ENCODE results near the gene WDFY4.
A peak's percentile ranks its signal among the peaks of the same experiment; 100 is the strongest.

Gene WDFY4

DNA sequence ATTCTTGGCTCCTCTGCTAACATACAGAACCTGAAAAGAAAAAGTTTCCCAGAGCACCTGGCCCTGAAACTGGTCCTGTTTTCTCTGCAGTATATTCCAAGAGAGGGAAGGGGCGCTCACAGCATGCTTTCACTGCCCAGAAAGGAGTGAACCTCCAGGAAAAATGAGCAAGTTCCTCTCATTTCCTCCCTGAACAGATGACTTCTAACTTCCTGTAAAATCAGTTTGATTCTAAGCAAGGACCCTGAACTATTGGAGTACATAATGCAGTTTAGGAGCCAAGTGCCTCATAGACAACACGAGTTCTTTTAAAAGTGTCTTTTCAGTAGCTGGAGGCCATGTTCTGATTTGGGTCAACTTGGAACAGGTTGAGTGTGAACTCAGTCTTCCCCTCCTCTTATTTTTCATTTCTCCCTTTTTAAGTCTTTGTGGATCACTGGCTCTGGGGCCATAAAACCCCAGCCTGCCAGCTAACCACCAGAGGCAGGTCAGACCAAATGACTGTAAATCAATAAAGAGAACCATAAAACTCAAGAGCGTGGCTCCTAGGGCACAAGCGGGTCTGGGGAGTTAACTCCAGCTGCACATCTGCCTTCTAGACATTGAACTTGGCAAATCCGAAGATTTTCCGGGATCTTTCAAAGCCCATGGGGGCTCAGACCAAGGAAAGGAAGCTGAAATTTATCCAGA lies 260.9 kb downstream of the WDFY4 start:
- ATAC-seq (no peak), DNase-seq (ENCODE audit: low spot score in 2 of 2) (no peak)
- peak overlapping the region; percentile 34 for H3K27ac Mint-ChIP-seq
- H3K36me3 Mint-ChIP-seq = no peaks in the 10 kb centered on the region
- no peaks in the 10 kb centered on the region for H3K4me1 Mint-ChIP-seq
- no peaks in the 10 kb centered on the region for H3K9me3 Mint-ChIP-seq
- H3K4me3 Mint-ChIP-seq = no peak overlapping the region

DNA sequence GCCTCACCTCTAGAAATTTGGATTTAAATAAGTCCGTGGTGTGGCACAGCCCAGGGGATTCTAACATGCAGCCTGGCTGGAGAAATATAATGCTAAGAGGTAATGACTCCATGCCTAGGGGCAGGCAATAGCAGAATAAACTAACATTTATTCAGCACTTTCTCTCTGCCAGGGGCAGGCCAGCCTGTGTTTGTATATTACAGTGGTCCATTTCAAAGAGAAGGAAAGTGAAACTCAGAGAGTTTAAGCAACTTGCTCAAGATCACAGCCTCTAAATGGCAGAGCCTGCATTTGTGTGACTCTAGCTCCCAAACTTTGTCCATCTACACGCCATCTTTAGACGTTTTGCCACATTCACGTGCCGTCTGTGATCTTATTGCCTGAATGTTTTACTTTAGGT lies 261.7 kb downstream of the WDFY4 start:
- H3K4me3 Mint-ChIP-seq = no peak overlapping the region
- ATAC-seq = no peak
- H3K4me1 Mint-ChIP-seq = no peaks in the 10 kb centered on the region
- DNase-seq (ENCODE audit: low spot score in 2 of 2) = no peak
- no peaks in the 10 kb centered on the region for H3K36me3 Mint-ChIP-seq
- H3K9me3 Mint-ChIP-seq = no peaks in the 10 kb centered on the region
- H3K27ac Mint-ChIP-seq = no peak overlapping the region

DNA sequence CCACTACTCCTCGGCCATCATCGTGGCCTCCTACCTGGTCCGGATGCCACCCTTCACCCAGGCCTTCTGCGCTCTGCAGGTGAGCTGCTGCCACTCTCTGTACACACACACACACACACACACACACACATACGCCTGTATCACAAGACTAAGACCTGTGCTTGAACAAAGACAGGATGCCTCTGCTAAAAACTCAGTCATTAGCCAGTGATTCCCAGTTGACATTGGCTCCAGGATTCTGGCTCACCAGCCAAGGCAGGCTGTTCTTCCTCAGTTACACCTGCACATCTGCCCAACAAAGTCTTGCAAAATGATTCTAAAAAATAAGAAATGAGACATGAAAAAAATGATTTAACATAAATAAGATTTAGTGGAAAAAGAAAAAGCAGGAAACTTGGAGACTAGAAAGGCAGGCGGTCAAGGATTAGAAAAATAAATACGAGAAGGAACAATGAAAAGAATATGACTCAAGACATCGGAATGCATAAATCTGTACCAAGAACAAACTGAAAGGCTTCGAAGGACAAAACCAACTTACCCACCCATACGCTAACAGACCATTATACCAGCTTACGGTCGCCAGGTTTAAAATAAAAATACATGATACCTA lies 262.3 kb downstream of the WDFY4 start:
- Mint-ChIP-seq H3K4me1 (no peaks in the 10 kb centered on the region), H3K9me3 (no peaks in the 10 kb centered on the region), H3K27ac (no peak overlapping the region), H3K36me3 (no peaks in the 10 kb centered on the region), H3K4me3 (no peak overlapping the region)
- ATAC-seq = no peak
- DNase-seq (ENCODE audit: low spot score in 2 of 2) = no peak

DNA sequence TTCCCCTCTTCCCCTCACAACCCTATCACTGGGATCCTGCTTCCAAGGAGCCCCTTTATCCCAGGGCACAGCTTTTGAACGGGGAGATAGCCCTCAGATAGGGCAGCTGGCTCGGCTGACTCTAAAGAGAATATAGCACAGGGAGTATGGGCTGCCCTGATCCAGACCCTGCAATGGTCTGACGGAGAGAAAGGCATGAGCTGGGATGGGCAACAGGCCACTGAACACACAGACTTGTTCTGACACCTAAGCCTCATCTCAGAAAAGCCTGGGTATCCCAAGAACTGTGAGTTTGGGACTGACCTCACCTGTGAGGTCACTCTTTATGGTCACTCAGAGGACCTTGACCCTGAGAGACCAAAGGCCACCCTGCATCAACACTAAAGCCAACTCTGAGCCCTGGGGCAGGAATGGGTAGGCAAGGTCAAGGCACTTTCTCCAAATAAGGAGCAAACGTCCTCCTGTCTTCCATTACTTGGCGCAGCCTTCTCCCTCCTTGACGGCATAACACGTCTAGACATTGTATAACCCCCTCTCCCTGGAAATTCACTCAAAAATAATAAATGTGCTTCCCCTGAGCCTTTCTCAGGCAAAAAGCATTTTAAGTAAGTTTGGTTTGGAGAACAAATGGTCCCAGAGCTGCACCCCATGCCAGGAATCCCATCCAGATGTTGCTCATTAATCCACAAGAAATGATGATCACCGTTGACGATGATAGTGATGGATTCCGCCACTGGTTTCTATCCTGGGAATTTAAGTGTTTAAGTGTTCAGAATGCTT lies 263.2 kb downstream of the WDFY4 start:
- Mint-ChIP-seq H3K36me3 (no peaks in the 10 kb centered on the region), H3K4me3 (no peak overlapping the region), H3K9me3 (no peaks in the 10 kb centered on the region), H3K27ac (no peak overlapping the region), H3K4me1 (no peaks in the 10 kb centered on the region)
- no peak for DNase-seq (ENCODE audit: low spot score in 2 of 2)
- no peak for ATAC-seq

DNA sequence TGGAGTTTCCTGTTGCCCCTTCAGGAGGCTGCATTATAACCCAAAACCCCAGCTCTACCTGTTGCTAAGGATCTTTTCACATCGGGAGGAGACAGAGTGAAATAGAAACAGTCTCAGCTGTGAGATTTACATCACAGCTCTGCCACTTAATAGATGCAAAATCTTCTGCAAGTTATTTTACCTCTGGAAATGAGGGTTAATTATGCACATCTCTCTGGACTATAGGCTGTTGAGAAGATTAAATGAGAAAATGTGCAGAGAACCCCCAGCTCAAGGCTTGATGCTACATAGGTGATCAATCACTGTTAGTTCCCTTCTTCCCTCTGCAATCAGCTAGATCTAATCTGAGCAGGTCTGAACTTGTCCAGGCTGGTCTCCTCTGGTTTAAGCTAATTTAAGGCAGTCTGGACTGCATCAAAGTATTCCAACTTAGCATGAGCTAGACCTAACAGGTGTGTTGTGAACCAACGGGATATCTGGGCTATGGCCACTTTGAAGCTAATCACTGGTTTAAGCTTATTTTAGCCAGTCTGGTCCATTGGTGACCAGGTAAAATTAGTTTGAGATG lies 263.9 kb downstream of the WDFY4 start:
- no peak for DNase-seq (ENCODE audit: low spot score in 2 of 2)
- H3K9me3 Mint-ChIP-seq = no peaks in the 10 kb centered on the region

DNA sequence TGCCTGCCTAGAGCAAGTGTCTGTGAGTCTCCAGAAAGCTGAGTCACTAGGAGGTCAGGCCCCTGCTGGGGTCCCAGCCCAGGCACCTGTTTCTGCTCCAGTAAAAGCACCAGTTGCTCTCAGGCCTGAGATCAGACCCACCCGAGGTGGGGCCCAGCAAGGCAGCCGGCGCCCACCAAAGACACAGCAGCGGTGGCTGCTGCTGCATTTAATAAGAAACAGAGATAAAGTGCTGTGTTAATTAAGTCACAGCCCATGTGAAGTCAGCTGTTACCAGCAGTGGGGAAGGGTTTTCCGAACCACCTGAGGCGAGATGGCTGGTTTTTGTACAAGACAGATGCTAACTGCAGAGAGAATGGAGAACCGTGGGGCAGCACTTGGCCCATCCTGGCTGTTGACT lies 267.0 kb downstream of the WDFY4 start:
- Mint-ChIP-seq H3K4me3 (no peak overlapping the region), H3K4me1 (no peaks in the 10 kb centered on the region), H3K9me3 (no peaks in the 10 kb centered on the region), H3K36me3 (no peaks in the 10 kb centered on the region), H3K27ac (no peak overlapping the region)
- ATAC-seq (no peak), DNase-seq (ENCODE audit: low spot score in 2 of 2) (no peak)

More for the DNA sequence above, 263.9 kb downstream of the WDFY4 start:
- Mint-ChIP-seq H3K27ac (no peak overlapping the region), H3K4me3 (no peak overlapping the region), H3K4me1 (no peaks in the 10 kb centered on the region), H3K36me3 (no peaks in the 10 kb centered on the region)
- no peak for ATAC-seq

DNA sequence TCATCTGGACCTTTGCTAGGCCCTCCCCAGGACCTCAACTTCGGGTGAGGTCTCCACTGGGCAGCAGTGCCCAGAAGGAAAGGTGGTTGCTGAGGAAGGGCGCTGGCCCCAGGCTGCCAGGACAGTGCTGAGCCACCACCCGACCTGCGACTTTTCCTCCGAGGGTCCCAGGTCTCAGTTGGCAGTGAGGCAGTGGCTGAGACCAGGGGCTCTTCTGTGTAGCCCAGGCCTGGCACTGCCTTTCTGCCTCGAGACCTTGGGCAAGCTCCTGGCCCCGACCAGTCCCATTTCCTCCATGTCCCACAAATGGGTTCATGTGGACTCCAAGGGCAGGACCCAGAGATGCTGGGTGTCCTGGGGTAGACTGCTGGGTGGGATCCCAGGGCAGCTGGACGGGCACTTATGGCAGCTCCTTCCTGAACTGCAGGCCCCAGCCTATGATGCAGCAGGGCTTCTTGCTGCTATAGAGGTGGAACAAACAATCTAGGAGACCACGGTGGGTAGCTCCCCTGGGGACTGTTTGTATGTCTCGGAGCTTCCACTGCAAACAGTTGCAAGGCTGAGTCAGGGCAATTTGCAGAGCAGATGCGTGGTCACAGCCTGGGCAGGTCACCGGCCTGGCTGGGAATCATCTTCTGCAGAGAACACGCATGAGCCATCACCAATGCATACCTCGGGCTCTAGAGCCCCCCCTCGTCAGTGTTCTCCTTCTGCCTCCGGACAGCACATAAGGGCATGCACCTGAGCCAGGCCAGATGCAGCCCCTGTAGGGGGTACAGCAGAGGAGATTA lies 272.9 kb downstream of the WDFY4 start:
- no peak overlapping the region for H3K4me3 Mint-ChIP-seq
- H3K4me1 Mint-ChIP-seq = no peaks in the 10 kb centered on the region
- H3K27ac Mint-ChIP-seq = no peak overlapping the region
- DNase-seq (ENCODE audit: low spot score in 2 of 2) (no peak), ATAC-seq (no peak)
- H3K36me3 Mint-ChIP-seq = no peaks in the 10 kb centered on the region
- H3K9me3 Mint-ChIP-seq = no peaks in the 10 kb centered on the region

DNA sequence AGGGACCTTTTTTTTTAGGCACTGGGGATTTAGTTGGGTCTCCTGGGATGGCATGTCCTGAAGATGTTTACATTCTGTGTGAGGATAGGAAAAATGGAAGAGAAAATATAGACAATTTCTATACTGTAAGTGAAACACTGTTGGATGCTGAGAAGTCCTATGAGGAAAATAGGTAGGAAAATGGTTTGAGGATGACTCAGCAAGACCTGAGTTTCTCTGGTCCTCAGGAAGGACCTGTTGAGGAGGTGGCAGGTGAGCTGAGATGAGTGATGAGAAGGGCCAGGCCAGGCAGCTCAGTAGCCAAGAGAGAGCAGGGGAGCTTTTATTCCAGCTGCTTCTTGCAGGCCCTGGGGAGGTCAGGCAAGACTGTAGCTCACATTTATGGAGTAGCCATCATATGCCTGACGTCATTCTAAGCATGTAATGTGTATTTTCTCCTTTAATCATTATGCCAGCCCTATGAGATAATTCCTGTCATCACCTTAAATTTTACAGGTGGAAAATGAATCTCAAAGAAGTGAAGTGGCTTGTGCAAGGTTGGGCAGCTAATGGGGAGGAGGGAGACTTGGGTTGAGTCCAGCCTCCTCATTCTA lies 274.0 kb downstream of the WDFY4 start:
- no peaks in the 10 kb centered on the region for H3K9me3 Mint-ChIP-seq
- no peak overlapping the region for H3K27ac Mint-ChIP-seq
- H3K4me3 Mint-ChIP-seq = no peak overlapping the region
- no peaks in the 10 kb centered on the region for H3K4me1 Mint-ChIP-seq
- ATAC-seq (no peak), DNase-seq (ENCODE audit: low spot score in 2 of 2) (no peak)
- no peaks in the 10 kb centered on the region for H3K36me3 Mint-ChIP-seq

DNA sequence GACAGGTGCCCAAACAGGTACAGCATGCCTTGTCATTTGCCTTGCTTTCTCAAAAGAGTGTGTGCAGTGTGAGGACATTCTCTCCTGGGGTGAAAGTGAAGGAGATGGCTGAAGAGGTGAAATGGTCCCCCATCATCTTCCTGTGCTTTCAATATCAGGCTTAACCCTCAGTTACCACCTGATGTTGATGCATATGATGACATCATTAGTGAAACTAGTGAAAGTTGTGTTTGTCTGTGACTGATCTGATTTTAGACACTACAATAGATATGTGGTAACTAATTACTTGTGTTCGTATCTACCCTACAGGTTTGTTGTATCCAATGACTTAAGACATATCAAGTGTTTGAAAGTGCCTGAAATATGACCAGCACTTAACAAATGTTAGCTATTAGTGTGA lies 279.4 kb downstream of the WDFY4 start:
- no peak for DNase-seq (ENCODE audit: low spot score in 2 of 2)
- Mint-ChIP-seq H3K4me1 (no peaks in the 10 kb centered on the region), H3K36me3 (no peaks in the 10 kb centered on the region), H3K27ac (no peak overlapping the region), H3K4me3 (no peak overlapping the region), H3K9me3 (no peaks in the 10 kb centered on the region)
- ATAC-seq = no peak

DNA sequence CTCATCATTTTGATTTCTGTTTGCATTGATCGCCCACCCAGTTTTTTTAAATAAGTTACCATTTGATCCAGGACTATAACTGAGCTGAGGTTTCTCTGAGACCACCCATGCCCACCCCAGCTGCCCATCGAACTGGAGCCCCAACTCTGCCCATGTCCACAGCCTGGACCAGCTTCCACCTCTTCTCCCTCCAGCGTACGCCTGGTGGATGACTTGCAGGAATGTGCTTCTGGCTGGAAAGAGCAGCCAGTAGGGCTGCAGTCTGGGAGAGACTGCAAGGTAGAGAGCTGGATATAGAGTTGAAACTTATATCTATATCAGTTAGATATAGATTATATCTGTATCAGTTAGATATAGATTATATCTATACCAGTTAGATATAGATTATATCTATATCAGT lies 280.8 kb downstream of the WDFY4 start:
- H3K4me1 Mint-ChIP-seq = no peaks in the 10 kb centered on the region
- DNase-seq (ENCODE audit: low spot score in 2 of 2) (no peak), ATAC-seq (no peak)
- no peaks in the 10 kb centered on the region for H3K9me3 Mint-ChIP-seq
- H3K4me3 Mint-ChIP-seq = no peak overlapping the region
- no peaks in the 10 kb centered on the region for H3K36me3 Mint-ChIP-seq
- no peak overlapping the region for H3K27ac Mint-ChIP-seq

DNA sequence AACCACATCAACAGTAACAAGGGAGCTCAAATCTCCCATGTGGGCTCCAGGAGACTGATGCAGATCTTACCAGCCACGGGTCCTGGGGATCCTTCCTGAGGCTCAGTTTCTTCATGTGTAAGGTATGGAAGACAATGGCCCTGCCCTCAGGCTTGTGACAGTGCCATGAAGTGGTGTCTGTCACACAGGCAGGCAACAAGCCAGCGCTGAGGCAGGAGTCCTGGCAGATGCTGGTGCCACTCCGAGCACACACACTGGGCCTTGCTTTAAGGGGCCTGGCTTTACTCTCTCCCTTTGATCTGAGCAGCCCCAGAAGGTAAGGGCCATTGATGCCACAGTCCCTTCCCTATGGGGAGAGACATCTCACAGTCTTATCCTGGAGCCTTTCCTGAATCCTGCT lies 283.4 kb downstream of the WDFY4 start:
- Mint-ChIP-seq H3K4me1 (no peaks in the 10 kb centered on the region), H3K36me3 (no peaks in the 10 kb centered on the region)
- ATAC-seq = no peak

DNA sequence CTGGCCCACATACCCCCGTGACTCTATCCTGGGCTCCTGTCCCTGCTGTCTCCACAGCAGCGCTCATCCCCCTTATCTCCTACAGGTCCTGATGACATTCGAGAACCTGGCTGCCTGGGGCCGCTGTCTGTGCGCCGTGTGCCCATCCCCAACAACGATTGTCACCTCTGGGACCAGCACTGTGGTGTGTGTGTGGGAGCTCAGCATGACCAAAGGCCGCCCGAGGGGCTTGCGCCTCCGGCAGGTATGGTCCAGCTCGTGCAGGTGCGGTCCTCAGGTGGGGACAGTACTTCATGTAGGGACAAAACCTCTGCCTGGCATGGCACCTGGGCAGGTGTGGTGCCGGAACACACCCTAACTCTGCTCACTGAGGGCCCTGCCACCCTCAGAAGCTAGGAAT lies 285.4 kb downstream of the WDFY4 start:
- DNase-seq (ENCODE audit: low spot score in 2 of 2) (no peak), ATAC-seq (no peak)
- no peak overlapping the region for H3K27ac Mint-ChIP-seq
- H3K4me1 Mint-ChIP-seq = no peaks in the 10 kb centered on the region
- H3K9me3 Mint-ChIP-seq = no peaks in the 10 kb centered on the region
- H3K4me3 Mint-ChIP-seq = no peak overlapping the region
- no peaks in the 10 kb centered on the region for H3K36me3 Mint-ChIP-seq

More for the DNA sequence above, 283.4 kb downstream of the WDFY4 start:
- DNase-seq (ENCODE audit: low spot score in 2 of 2) = no peak
- no peaks in the 10 kb centered on the region for H3K9me3 Mint-ChIP-seq
- no peak overlapping the region for H3K27ac Mint-ChIP-seq
- no peak overlapping the region for H3K4me3 Mint-ChIP-seq

DNA sequence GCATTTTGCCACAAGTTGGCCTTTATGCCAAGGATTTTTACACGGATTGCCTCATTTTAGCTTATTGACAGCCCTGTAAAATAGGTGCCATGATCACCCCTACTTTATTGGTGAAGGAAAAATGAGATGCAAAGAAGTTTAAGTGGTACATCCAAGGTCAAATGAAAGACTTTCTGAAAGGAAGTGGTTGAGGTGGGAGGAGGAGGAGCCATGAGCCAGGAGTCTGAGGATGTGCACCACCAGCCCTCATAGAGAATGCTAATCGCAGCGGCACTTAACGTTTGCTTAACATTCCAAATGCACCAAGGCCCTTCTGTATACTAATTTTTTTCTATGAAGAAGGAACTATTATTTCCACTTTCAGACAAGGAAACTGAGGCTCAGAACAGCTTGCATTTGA lies 286.0 kb downstream of the WDFY4 start:
- ATAC-seq (no peak), DNase-seq (ENCODE audit: low spot score in 2 of 2) (no peak)
- H3K36me3 Mint-ChIP-seq = no peaks in the 10 kb centered on the region
- no peak overlapping the region for H3K27ac Mint-ChIP-seq
- no peaks in the 10 kb centered on the region for H3K4me1 Mint-ChIP-seq
- no peaks in the 10 kb centered on the region for H3K9me3 Mint-ChIP-seq
- H3K4me3 Mint-ChIP-seq = no peak overlapping the region

DNA sequence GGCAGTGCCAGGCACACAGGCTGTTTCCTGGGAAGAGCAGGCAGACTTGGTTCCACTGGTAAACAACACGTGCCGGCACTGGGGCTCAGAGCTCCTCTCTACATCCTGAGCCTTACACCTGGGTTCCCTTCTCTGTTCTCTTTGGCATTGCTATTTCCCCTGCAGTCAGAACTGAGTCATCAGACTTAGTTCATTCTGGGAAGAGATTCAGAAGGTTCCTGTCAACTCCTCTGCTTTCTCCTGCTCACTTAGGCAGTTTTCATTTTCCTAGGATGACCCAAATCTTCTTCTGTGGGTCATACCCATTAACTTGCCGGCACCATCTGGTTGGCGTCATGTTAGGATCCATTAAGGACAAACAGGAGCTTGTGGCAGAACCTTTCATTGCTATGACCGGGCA lies 288.4 kb downstream of the WDFY4 start:
- ATAC-seq = no peak
- H3K36me3 Mint-ChIP-seq = no peaks in the 10 kb centered on the region

More for the DNA sequence above, 288.4 kb downstream of the WDFY4 start:
- Mint-ChIP-seq H3K4me1 (no peaks in the 10 kb centered on the region), H3K4me3 (no peak overlapping the region), H3K27ac (no peak overlapping the region), H3K9me3 (no peaks in the 10 kb centered on the region)
- no peak for DNase-seq (ENCODE audit: low spot score in 2 of 2)
